GM19043 (cell line): ENCODE data around the gene PLIN3.
A peak's percentile ranks its signal among the peaks of the same experiment; 100 is the strongest.
"Not testable (repeated sequence)": the region's sequence is repeated elsewhere in the genome, so short reads cannot be mapped to it uniquely, and the experiment has no call there.

Source experiments
- ATAC-seq: cut with Tn5 transposase; IDR thresholded peaks from one replicate; pipeline ENCODE4 v1.9.1; 2021; ENCODE audit warnings: low read depth; ENCODE audit not compliant: unreplicated experiment

Gene PLIN3

DNA sequence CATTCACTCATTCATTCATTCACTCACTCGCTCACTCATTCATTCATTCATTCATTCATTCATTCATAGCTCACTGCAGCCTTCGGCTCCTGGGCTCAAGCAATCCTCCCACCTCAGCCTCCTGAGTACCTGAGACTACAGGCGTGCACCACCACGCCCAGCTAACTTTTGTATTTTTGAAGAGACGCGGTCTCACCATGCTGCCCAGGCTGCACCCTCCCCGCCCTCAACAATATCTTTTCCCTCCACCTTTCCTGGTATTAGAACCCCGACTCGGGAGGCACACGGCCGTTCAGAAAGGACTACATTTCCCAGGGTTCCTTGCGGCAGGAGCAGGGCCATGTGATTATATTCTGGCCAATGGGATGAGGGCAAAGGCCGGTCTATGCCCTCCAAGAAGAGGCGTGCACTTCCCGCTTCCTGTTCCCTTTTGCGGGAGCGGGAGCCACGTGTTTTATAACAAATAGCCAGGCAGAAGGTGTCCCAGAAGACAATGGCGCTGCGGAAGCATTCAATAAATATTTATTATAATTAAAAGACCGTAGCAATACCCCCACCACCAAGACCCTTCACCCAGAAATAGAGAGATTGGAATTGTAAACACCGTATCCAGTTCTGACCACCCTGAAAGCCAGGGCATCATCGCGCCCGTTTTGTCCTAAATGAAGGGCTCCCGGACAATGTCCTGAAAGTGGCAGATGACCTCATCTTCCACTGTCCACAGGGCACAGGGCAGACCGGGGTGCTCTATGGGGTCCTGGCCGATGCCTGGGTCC is 51.9 kb downstream of the PLIN3 start:
- ATAC-seq, result peak; percentile 51

DNA sequence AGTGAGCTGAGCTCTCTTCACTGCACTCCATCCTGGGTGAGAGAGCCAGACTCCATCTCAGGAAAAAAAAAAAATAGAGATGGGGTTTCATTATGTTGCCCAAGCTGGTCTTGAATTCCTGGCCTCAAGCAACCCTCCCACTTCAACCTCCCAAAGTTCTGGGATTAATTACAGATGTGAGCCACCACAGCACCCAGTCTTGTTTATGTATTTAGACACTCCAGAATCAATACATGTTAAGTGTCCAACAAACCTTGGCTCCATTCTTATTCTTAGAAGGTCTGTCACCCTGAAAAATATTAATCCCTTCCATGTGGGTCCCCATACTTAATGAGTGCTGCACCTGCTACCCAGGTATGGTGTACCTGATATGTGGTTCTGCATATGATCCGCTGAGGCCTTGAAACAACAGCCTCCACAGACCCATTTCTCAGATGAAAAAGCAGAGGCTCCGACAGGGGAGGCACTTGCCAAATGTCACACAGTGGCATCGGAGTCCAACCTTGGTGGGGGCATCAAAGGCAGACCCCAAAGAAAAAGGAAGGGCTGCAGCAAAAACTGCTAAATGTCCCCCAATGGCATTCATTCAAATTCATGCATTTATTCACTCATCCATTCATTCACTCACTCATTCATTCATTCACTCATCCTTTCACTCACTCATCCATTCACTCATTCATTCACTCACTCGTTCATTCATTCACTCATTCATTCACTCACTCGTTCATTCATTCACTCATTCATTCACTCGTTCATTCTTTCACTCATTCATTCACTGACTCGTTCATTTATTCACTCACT is 52.6 kb downstream of the PLIN3 start:
- ATAC-seq, result no peak

DNA sequence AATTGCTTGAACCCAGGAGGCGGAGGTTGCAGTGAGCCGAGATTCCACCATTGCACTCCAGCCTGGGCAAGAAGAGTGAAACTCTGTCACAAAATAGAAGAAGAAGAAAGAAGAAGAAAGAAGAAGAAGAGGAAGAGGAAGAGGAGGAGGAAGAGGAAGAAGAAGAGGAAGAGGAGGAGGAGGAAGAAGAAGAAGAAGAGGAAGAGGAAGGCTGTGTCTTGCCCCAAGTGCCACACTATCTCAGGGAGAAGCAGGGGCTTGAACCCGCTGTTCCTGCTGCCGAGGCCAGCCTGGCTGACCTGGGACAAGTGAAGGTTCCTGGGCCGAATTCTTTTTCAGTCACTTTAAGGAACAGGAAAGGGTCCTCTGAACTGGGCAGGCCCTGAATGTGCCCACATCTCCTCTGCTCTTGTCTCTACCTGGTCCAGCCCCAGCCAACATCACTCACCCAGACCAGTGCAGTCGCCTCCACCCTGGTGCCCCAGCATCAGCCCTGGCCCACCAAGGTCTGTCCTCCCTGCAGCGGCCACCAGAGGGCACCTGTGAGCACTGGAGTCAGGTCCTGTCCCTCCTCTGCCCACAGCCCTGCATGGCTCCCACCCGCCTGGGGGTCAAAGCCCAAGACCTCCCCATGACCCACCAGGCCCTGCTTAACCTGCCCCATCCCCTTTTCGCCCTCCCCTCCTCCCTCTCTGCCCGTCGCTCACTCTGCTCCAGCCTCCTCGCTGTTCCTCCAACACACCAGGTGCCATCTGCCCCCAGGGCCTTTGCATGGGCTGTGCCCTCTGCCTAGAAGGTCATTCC is 55.9 kb downstream of the PLIN3 start:
- no peak for ATAC-seq

DNA sequence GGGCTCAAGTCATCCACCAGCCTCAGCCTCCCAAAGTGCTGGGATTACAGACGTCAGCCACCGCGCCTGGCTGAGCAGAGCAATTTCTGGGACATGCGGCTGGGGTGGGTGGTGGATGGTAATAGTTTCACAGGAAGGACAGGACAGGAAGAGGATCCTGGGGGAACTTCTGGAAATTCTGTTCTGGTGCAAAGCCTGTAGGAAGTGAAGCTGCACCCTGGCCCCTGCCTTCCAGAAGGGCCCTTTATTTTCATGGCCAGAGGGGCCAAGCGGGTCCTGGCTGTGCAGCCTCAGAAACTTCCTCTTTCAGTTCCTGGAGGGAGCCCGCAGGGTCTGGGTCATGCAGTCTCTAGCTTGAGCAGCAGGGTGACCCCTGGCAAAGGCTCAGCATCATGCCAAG is 60.3 kb downstream of the PLIN3 start:
- ATAC-seq, result no peak

DNA sequence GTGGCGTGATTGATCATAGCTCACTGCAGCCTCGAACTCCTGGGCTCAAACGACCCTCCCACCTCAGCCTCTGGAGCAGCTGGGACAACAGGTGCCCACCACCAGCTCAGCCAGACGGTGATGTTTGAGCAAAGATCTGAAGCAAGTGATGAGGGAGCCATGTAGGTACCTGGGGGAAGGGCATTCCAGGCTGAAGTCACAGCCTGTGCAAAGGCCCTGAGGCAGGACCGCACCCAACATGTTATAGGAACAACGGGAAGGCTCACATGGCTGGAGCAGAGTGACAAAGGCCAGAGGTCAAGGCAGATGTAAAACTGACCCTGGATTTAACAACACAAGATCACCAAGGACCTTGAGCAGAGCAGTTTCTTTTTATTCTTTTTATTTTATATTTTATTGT is 61.1 kb downstream of the PLIN3 start:
- ATAC-seq, result no peak

DNA sequence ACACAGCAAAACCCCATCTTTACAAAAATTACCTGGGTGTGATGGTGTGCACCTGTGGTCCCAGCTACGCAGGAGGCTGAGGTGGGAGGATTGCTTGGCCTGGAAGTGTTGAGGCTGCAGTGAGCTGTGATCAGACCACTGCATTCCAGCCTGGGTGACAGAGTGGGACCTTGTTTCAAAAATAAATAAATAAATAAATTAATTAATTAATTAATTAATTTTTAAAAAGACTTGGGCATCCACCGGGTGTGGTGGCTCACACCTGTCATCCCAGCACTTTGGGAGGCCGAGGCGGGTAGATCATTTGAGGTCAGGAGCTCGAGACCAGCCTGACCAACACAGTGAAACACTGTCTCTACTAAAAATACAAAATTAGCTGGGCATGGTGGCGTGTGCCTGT is 62.3 kb downstream of the PLIN3 start:
- ATAC-seq, result not testable (repeated sequence)

DNA sequence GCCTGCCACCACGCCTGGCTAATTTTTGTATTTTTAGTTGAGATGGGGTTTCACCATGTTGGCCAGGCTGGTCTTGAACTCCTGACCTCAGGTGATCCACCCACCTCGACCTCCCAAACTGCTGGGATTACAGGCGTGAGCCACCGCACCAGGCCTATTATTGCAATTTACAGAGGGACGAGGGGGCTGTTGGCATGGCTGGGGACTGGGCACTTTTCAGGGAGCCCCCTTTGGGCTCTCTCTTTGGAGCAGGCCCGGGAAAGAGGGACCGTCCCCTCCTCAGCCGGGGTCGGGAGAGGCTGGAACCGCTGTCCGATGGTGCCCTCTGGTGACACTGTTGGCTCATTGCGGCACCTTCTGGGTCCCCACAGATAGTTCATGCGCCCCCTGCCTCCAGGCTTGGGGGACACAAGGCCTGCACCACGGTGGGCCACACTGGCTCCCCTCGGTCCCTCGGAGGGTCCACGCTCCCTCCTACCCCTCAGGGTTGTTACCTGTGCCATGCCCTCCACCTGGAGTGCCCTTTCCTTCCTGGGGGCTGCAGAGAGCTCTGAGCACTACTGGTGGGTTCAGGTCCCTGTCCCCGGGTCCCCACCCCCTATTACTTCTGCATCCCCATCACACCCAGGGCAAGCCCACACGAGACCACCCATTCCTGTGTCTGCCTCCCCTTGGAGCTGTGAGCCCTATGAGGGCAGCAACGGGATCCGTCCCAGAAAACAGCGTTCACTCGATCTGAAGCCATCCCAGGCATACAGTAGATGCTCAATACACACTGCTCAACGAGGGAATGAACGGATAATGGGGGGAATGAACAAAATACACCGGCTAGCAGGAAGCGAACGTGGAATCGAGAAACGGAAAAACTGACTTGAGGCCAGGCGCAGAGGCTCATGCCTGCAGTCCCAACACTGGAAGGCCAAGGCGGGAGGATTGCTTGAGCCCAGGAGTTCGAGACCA is 63.5 kb downstream of the PLIN3 start:
- ATAC-seq, result no peak

DNA sequence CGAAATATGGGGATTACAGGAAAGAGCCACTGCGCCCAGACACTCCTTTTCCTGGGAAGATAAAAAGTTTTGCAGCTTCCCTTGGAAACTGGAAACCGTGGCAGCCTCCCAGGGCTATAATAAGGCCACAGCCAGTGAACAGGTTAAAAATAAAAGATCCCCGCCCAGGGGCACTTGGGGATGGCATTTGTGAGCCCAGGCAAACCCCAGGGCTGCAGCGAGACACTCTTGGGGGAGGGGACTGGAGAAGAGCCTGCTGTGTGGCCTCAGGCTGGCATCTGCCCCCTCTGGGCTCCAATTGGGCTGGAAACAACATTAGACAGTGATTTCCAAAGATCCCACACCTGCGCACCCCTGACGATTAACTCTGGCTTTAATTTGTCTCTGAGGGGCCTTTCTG is 64.8 kb downstream of the PLIN3 start:
- no peak for ATAC-seq

DNA sequence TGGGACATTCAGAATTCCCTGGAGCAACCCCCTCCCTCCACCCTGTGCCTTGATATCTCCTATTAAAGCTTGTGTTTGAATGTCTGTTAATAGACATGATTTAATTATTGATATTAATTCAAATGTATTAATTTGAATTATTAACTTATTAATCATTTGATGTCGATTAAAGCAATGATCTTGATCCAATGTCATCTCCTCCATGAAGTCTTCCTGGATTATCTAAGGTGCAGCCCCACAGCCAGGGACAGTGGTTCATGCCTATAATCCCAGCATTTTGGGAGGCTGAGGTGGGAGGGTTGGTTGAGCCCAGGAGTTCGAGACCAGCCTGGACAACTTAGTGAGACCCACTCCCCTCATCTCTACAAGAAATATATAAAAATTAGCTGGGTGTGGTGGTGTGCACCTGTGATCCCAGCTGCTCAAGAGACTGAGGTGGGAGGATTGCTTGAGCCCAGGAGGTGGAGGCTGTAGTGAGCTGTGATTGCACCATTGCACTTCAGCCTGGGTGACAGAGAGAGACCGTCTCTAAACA is 66.3 kb downstream of the PLIN3 start:
- no peak for ATAC-seq

DNA sequence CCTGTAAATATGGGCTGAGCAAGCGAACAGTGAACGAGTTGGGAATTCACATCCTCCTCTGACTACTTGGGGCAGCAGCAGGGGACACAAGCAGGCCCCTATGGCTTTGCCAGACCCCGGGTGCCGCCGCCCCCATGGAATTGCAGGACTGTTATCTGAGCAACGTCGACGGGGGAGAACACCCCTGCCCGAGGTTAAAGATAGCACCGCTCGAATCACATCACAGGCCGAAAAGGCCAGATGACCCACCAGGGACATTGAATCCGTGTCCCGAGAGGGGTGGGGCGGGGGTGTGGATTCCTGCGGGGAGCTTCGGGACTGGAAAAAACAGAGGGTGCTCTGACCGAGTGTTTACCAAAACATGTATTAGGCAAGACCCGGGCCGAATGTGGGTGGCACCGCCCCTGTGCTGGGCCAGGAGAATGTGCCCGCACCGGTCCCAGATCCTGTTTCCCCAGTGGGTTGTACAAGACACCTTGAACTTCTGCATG is 66.8 kb downstream of the PLIN3 start:
- ATAC-seq, result no peak

DNA sequence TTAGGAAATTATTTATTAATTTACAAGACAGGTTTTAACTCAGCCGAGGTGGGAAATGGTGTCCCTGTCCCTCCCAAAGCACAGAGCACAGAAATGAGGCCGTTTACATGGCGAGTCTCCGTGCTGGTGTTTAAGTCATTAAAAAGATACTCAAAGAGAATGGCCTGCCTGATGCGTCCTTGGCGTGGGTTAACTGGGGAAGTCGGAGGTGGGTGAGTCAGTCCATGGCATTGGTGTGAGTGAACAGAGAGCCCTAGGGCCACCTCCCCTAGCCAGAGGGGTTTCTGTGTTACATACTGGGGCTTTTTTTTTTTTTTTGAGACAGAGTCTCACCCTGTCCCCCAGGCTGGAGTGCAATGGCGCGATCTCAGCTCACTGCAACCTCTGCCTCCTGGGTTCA is 72.1 kb downstream of the PLIN3 start:
- no peak for ATAC-seq

DNA sequence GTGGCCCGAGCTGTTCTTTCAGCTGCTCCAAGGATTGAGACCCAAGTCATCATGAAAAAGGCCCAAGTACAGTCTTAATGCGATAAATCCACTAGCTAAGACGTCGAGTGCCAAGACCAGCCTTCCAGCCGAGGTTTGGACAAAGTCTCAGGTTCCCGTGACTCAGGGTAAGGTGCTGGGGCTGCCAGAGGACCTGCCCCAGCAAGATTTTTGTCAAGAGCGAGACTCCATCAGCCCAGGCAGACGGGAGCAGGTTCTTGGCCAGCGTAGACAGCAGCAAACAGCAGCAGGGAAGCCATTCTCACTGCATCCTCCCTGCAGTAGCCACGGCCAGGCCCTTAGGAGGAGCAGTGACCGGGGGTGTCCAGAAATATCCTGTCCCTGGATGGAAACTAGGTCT is 72.5 kb downstream of the PLIN3 start:
- no peak for ATAC-seq

DNA sequence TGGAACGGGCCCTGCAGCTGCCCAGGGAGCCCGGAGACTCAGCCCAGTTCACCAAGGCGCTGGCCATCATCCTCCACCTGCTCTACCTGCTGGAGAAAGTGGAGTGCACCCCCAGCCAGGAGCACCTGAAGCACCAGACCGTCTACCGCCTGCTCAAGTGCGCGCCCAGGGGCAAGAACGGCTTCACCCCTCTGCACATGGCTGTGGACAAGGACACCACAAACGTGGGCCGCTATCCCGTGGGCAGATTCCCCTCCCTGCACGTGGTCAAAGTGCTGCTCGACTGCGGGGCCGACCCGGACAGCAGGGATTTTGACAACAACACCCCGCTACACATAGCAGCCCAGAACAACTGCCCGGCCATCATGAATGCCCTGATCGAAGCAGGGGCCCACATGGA is 74.2 kb downstream of the PLIN3 start:
- ATAC-seq, result not testable (repeated sequence)

DNA sequence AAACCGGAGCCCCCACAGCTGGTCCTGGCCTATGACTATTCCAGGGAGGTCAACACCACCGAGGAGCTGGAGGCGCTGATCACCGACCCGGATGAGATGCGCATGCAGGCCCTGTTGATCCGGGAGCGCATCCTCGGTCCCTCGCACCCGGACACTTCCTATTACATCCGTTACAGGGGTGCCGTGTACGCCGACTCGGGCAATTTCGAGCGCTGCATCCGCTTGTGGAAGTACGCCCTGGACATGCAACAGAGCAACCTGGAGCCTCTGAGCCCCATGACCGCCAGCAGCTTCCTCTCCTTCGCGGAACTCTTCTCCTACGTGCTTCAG is 74.6 kb downstream of the PLIN3 start:
- ATAC-seq, result not testable (repeated sequence)

DNA sequence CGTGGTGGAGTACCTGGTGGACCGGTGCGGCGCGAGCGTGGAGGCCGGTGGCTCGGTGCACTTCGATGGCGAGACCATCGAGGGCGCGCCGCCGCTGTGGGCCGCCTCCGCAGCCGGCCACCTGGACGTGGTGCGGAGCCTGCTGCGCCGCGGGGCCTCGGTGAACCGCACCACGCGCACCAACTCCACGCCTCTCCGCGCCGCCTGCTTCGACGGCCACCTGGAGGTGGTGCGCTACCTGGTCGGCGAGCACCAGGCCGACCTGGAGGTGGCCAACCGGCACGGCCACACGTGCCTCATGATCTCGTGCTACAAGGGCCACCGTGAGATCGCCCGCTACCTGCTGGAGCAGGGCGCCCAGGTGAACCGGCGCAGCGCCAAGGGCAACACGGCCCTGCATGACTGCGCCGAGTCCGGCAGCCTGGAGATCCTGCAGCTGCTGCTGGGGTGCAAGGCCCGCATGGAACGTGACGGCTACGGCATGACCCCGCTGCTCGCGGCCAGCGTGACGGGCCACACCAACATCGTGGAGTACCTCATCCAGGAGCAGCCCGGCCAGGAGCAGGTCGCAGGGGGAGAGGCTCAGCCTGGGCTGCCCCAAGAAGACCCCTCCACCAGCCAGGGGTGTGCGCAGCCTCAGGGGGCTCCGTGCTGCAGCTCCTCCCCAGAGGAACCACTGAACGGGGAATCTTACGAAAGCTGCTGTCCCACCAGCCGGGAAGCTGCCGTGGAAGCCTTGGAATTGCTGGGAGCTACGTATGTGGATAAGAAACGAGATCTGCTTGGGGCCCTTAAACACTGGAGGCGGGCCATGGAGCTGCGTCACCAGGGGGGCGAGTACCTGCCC is 75.2 kb downstream of the PLIN3 start:
- not testable (repeated sequence) for ATAC-seq

DNA sequence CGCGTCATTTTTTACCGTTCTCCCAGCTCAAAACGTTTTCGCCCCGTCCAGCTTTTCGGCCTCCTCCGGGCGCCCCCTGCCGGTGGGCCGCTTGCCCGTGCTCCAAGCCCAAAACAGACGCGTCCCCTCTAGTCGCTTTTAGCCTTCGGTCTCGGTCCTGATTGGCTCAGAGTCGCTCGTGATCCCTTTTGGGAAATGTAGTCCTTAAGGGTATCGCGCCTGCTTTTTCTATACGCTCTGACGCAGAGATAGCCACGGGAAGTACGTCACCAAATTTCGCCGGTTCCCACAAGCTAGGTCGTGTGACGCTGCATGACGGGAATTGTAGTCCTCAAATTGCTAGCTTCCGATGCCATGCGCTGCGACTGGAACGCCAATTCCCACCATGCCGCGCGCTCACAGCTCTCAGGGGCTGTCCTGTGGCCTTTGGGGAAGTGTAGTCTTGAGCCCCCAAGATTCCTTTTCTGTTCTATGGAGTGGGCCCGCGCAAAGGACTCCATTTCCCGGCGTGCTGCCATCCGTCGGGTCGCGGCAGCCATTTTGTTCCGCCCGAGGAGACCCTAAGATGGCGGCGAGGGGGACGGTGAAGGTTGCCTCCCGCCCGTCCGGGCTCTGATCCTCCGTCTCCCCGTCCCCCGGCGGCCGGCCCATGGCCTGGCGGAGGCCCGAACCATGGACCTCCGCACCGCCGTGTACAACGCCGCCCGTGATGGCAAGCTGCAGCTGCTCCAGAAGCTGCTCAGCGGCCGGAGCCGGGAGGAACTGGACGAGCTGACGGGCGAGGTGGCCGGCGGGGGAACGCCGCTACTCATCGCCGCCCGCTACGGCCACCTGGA is 76.1 kb downstream of the PLIN3 start, which contains the start of gene FEM1A:
Gene FEM1A, plus strand, starts transcription at position 552 of the 836 bp plus-strand sequence. Its CDS starts 121 bp downstream, at position 673.
- ATAC-seq, result peak; percentile 86
